IPS-18a (cell line): ENCODE measurements around the gene PHLPP1.
A peak's percentile ranks its signal among the peaks of the same experiment; 100 is the strongest.
"Not testable (repeated sequence)": the region's sequence is repeated elsewhere in the genome, so short reads cannot be mapped to it uniquely, and the experiment has no call there.

Experiments
- H3K27ac ChIP-seq: one replicate; pipeline ENCODE4 v1.5.1; 2013; ENCODE audit warnings: low read length
- H3K27me3 ChIP-seq: one replicate; pipeline ENCODE4 v1.6.1; 2013; ENCODE audit warnings: mild to moderate bottlenecking, low read length; ENCODE audit not compliant: control insufficient read depth, insufficient read depth
- H3K36me3 ChIP-seq: one replicate; pipeline ENCODE4 v1.6.1; 2013; ENCODE audit warnings: low read depth, low read length; ENCODE audit not compliant: control insufficient read depth
- H3K4me1 ChIP-seq: one replicate; pipeline ENCODE4 v1.6.1; 2013; ENCODE audit warnings: low read depth, low read length; ENCODE audit not compliant: control insufficient read depth
- H3K4me3 ChIP-seq: one replicate; pipeline ENCODE4 v1.5.1; 2013; ENCODE audit warnings: low read length
- H3K9ac ChIP-seq: one replicate; pipeline ENCODE4 v1.6.1; 2013; ENCODE audit warnings: mild to moderate bottlenecking, low read length, moderate library complexity
- H3K9me3 ChIP-seq: one replicate; pipeline ENCODE4 v1.6.1; 2013; ENCODE audit warnings: low read depth, low read length; ENCODE audit not compliant: control insufficient read depth

The PHLPP1 gene

DNA sequence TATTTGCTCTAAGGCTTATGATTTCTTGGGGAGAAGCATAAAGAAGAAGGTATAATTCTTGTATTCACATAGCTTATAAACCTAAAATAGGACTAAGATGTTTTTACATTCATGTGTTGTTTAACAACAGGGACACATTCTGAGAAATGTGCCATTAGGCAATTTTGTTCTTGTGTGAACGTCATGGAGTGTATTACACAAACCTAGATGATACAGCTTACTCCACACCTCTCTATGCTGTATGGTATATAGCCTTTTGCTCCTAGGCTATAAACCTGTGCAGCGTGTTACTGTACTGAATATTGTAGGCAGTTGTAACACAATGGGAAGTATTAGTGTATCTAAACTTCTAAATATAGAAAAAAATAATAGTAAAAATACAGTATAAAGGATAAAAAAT is 92.1 kb downstream of the PHLPP1 start:
- H3K27ac ChIP-seq = no peak overlapping the region
- H3K4me1 ChIP-seq = peaks cover 29% of the 10 kb centered on the region
- H3K9me3 ChIP-seq = no peaks in the 10 kb centered on the region
- H3K4me3 ChIP-seq = no peak overlapping the region
- H3K9ac ChIP-seq = no peak overlapping the region
- no peaks in the 10 kb centered on the region for H3K27me3 ChIP-seq
- no peaks in the 10 kb centered on the region for H3K36me3 ChIP-seq

DNA sequence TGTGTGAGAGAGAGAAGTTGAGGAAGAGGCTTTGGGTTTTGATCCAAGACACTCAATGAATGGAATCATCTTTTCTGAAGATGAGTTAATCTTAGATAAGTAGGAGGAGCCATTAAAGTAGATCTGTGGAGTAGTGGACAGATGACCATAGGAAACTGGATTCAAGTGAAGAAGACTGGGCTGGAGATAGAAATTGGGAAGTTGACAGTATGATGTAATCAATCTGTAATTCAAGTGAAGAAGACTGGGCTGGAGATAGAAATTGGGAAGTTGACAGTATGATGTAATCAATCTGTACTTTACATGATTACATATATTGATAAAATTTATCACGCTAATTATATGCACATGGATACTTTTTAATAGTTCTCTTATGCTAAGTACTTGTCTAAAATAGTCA is 92.8 kb downstream of the PHLPP1 start:
- Histone ChIP-seq H3K9ac (no peak overlapping the region), H3K27me3 (no peaks in the 10 kb centered on the region), H3K27ac (no peak overlapping the region), H3K36me3 (no peaks in the 10 kb centered on the region), H3K9me3 (no peaks in the 10 kb centered on the region), H3K4me3 (no peak overlapping the region), H3K4me1 (peaks cover 36% of the 10 kb centered on the region)

DNA sequence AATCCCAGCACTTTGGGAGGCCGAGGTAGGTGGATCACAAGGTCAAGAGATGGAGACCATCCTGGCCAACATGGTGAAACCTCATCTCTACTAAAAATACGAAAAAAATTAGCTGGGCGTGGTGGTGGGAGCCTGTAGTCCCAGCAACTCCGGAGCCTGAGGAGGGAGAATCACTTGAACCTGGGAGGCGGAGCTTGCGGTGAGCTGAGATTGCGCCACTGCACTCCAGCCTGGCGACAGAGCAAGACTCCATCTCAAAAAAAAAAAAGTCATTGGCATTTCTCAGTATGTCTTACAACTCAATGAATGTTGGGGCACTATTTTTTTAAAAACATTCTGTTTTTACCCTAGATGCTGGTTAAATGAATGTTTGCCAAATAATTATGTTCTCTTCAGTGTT is 94.1 kb downstream of the PHLPP1 start:
- peaks cover 42% of the 10 kb centered on the region for H3K4me1 ChIP-seq
- H3K9ac ChIP-seq, H3K9me3 ChIP-seq, H3K4me3 ChIP-seq, H3K27ac ChIP-seq, H3K27me3 ChIP-seq, H3K36me3 ChIP-seq: not testable (repeated sequence)

DNA sequence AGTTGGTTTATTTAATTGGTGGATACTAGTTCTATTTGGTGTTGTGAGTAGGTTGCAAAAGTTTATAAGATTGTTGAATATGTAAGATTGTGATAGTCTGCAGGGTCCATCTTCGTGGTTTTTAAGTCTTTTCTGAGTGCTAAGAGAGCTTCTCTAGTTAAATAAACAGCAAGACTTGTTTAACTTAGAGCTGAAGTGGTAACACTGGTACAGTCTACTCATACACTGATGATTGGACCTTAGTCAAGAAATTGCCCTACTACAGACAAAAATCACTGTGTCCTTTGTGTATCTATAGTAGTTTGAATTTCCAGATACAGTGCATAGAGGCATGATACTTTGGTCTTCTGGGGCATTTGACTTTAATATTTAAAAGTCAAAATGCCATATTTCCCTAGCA is 94.6 kb downstream of the PHLPP1 start:
- Histone ChIP-seq H3K27me3 (no peaks in the 10 kb centered on the region), H3K27ac (no peak overlapping the region), H3K36me3 (no peaks in the 10 kb centered on the region), H3K9ac (no peak overlapping the region), H3K4me1 (peaks cover 46% of the 10 kb centered on the region), H3K4me3 (no peak overlapping the region), H3K9me3 (no peaks in the 10 kb centered on the region)

DNA sequence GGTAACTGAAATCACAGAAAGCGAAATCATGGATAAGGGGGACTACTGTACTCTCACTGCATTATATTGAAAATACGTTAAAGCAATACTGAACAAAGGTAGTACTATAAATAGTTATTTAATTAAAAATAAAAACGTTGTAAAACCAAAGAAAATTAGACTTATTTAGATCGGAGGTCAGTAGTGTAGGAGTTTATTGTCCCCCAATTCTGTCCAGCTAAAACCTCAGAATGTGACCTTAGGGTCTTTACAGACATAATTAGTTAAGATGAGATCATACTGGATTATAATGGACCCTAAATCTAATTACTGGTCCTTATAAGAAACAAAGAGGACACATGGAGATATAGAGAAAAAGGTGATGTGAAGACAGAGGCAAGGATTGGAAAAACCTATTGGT is 95.3 kb downstream of the PHLPP1 start:
- no peaks in the 10 kb centered on the region for H3K9me3 ChIP-seq
- H3K4me1 ChIP-seq = peaks cover 51% of the 10 kb centered on the region
- H3K4me3 ChIP-seq = no peak overlapping the region
- no peak overlapping the region for H3K9ac ChIP-seq
- H3K27me3 ChIP-seq = no peaks in the 10 kb centered on the region
- H3K36me3 ChIP-seq = no peaks in the 10 kb centered on the region
- H3K27ac ChIP-seq = no peak overlapping the region

DNA sequence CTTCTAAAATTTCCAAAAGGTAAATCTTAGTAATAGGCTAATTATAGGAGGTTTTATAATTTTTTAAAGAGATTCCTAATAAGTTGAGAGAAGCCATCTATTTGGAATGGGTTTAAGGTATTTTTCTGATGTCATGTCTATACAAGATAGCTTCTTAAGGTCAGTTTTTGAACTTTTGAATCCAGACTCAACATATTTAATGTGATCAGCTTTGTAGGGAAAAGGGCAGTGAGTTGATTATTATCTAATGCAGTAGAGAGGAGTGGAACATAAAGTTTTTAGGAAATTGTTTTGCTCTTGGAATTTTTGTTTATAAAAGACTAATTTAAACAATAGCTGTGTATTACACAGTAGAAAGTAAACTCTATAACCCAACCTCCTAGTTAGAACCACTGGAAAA is 96.3 kb downstream of the PHLPP1 start:
- no peaks in the 10 kb centered on the region for H3K9me3 ChIP-seq
- peaks cover 53% of the 10 kb centered on the region for H3K4me1 ChIP-seq
- H3K27ac ChIP-seq = no peak overlapping the region

DNA sequence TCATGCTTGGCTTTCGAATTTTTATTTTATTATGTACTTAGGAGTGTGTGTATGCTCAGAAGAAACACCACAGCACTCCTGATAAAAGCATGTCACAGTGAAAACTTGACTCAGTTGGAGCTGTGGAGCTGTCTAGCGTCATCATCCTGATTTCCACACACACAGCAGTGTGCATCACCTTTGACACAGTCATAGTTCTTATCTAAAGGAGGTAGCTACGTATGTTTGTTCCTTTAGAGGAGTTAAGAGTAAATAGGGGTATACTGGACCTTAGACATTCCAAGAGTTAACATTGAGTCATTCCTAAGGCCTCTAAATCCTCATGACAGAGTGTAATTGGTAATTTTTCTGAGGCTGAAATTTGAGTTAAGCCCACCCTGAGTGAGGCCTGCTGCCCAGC is 96.9 kb downstream of the PHLPP1 start:
- Histone ChIP-seq H3K4me1 (peaks cover 53% of the 10 kb centered on the region), H3K9me3 (no peaks in the 10 kb centered on the region), H3K4me3 (no peak overlapping the region), H3K27ac (no peak overlapping the region), H3K36me3 (no peaks in the 10 kb centered on the region), H3K9ac (no peak overlapping the region), H3K27me3 (no peaks in the 10 kb centered on the region)

More for the DNA sequence above, 96.3 kb downstream of the PHLPP1 start:
- Histone ChIP-seq H3K9ac (no peak overlapping the region), H3K27me3 (no peaks in the 10 kb centered on the region), H3K36me3 (no peaks in the 10 kb centered on the region), H3K4me3 (no peak overlapping the region)

DNA sequence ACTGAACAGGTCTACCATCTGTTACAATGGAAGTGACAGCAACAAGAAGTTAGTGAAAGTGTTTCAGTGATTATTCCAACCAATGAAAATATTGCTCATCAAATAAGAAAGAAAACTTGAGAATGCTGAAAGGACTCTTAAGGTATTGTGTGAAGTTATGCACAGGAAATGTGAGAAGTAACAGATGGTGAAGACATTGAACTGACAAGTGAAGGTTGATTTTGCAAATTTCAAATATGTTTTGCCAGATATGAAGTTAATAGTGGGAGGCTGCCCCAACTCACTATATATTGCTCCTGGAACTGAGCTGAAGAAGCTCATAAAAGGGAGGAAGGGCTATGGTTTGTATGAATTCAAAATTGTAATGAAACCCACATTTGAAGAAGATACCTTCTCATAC is 97.5 kb downstream of the PHLPP1 start:
- no peak overlapping the region for H3K4me3 ChIP-seq
- no peaks in the 10 kb centered on the region for H3K27me3 ChIP-seq
- no peaks in the 10 kb centered on the region for H3K9me3 ChIP-seq
- H3K27ac ChIP-seq = no peak overlapping the region
- peaks cover 53% of the 10 kb centered on the region for H3K4me1 ChIP-seq
- H3K36me3 ChIP-seq = no peaks in the 10 kb centered on the region
- H3K9ac ChIP-seq = no peak overlapping the region

DNA sequence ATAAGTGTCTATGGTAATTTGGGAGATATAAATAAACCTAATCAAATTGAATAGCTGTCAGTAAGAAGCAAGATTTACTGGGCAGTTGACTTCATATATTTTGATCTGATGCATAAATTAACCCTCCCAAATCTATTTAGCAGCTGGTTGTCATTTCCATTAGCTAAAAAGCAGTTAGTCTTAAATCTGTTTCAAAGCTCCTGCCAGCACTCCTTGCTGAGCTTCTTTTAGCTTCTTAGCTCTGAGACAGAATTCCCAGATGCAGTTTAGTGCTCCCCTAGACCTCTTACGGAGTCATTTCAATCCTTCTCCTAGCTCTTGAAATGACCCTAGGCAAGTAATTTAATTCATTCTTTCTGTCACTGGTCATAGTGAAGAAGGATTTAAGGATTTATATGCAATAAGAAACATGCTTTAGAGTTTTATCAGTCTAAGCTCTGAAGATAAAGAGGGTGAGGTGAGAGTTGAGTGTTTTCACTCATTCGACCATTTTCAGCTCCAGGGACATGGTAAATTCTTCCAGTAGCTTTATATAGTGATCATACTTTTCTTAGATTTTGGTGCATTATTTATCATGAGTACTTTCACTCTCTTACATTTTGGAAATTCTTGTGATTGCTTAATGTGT is 98.9 kb downstream of the PHLPP1 start:
- Histone ChIP-seq H3K27me3 (no peaks in the 10 kb centered on the region), H3K36me3 (no peaks in the 10 kb centered on the region), H3K27ac (peak overlapping the region; percentile 24), H3K9ac (peak overlapping the region; percentile 23), H3K4me1 (peaks cover 56% of the 10 kb centered on the region), H3K4me3 (peak overlapping the region; percentile 14), H3K9me3 (no peaks in the 10 kb centered on the region)

DNA sequence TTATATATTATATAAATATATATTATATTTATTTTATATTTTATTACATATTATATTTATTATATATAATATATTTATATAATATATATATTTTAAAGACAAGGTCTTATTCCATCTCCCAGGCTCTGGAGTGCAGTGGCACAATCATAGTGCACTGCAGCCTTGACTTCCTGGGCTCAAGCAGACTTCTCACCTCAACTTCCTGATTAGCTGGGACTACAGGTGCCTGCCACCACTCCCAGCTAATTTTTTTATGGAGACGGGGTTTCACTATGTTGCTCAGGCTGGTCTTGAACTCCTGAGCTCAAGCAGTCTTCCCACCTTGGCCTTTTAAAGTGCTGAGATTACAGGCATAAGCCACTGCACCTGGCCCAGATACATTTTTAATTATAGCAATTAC is 110.0 kb downstream of the PHLPP1 start:
- Histone ChIP-seq H3K27me3 (no peaks in the 10 kb centered on the region), H3K9me3 (no peaks in the 10 kb centered on the region), H3K4me1 (peaks cover 19% of the 10 kb centered on the region), H3K9ac (no peak overlapping the region), H3K36me3 (peaks cover 5% of the 10 kb centered on the region), H3K4me3 (no peak overlapping the region), H3K27ac (no peak overlapping the region)

DNA sequence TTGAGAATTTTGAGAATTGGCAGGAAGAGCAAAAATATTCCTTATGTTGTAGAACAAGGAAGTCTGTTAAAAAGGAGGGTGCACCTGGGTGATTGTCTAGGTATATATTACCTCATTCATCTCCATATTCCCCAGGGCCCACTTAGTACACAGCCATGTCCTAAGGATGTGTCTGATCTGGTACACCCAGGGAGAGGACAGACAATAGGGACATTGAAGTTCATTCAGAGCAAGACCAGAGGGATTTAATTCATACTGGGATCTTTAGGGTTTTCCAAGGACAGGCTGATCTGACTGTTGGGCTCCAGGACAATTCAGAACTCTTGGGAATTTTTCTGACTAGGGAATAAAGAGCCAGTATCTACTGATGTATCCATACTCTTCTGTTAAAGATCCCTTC is 112.1 kb downstream of the PHLPP1 start:
- Histone ChIP-seq H3K4me1 (peaks cover 27% of the 10 kb centered on the region), H3K4me3 (no peak overlapping the region), H3K9me3 (no peaks in the 10 kb centered on the region), H3K27me3 (no peaks in the 10 kb centered on the region), H3K27ac (no peak overlapping the region), H3K36me3 (peaks cover 9% of the 10 kb centered on the region), H3K9ac (no peak overlapping the region)

DNA sequence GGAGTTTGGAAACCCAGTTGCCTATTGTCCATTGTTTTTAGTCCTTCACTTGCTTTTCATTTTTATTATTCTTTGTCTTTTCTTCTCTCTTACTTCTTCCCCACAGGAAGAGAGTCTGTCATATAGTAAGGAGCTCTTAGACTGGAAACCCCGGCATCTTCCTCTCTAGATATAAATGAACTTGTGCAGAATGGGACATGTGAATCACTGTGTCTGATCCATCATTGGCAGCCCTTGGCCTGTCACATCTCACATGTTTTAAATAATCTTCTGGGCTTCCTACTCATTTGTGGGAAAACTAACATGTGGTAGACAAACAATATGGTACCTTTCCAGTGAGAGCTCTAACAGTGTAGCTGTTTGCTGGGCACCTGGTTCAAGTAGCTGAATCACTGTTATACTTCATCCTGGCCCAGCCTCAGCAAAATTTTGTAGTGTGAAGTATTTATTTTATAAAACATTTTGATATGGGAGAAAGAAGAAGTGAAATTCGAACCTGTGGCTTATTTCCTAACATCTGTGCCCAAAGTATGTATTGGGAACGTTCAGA is 112.8 kb downstream of the PHLPP1 start:
- H3K9me3 ChIP-seq = no peaks in the 10 kb centered on the region
- H3K4me1 ChIP-seq = peaks cover 26% of the 10 kb centered on the region
- H3K9ac ChIP-seq = no peak overlapping the region
- no peaks in the 10 kb centered on the region for H3K27me3 ChIP-seq
- no peak overlapping the region for H3K4me3 ChIP-seq
- H3K36me3 ChIP-seq = peaks cover 9% of the 10 kb centered on the region
- H3K27ac ChIP-seq = no peak overlapping the region
